SKM-1 treated with dmso at 0.1 percent for 144 hours (cell line): ENCODE measurements around the gene SENP7.
"Not testable (repeated sequence)": the region's sequence is repeated elsewhere in the genome, so short reads cannot be mapped to it uniquely, and the experiment has no call there.

Experiments
- DNase-seq: peaks from one replicate; lab custom pipeline; 2025; ENCODE audit not compliant: unreplicated experiment; lab: John Stamatoyannopoulos, UW

The SENP7 gene

GRCh38 chr3:101529816-101530685 is 17.0 kb upstream of the SENP7 start:
- DNase-seq: no peak

- no peak for DNase-seq
Measured at GRCh38 chr3:101527906-101528305, 14.9 kb upstream of the SENP7 start.

- no peak for DNase-seq
Measured at GRCh38 chr3:101527441-101527840, 14.4 kb upstream of the SENP7 start.

GRCh38 chr3:101521211-101521701 is 8.2 kb upstream of the SENP7 start:
- no peak for DNase-seq

GRCh38 chr3:101519685-101520365 is 6.8 kb upstream of the SENP7 start:
- DNase-seq: no peak

GRCh38 chr3:101518421-101518871 is 5.4 kb upstream of the SENP7 start:
- DNase-seq: no peak

GRCh38 chr3:101513419-101513986 is 491 bp upstream of the SENP7 start:
- DNase-seq: peak; percentile 64

- DNase-seq: no peak
Measured at GRCh38 chr3:101512396-101512645, 691 bp downstream of the SENP7 start.

GRCh38 chr3:101509811-101510210 is 3.2 kb downstream of the SENP7 start:
- DNase-seq: no peak

GRCh38 chr3:101509281-101509680 is 3.7 kb downstream of the SENP7 start:
- DNase-seq: no peak

GRCh38 chr3:101501783-101502182 is 11.2 kb downstream of the SENP7 start:
- DNase-seq: no peak

GRCh38 chr3:101500208-101500607 is 12.8 kb downstream of the SENP7 start:
- no peak for DNase-seq

GRCh38 chr3:101497803-101498202 is 15.2 kb downstream of the SENP7 start:
- no peak for DNase-seq

- no peak for DNase-seq
Measured at GRCh38 chr3:101495552-101495951, 17.5 kb downstream of the SENP7 start.

GRCh38 chr3:101484805-101485620 is 28.0 kb downstream of the SENP7 start:
- no peak for DNase-seq

GRCh38 chr3:101478980-101479379 is 34.0 kb downstream of the SENP7 start:
- DNase-seq: no peak

GRCh38 chr3:101474841-101475552 is 38.0 kb downstream of the SENP7 start:
- not testable (repeated sequence) for DNase-seq

GRCh38 chr3:101468676-101469075 is 44.3 kb downstream of the SENP7 start:
- not testable (repeated sequence) for DNase-seq

GRCh38 chr3:101467310-101467663 is 45.7 kb downstream of the SENP7 start:
- DNase-seq: not testable (repeated sequence)

- DNase-seq: no peak
Measured at GRCh38 chr3:101466465-101467309, 46.3 kb downstream of the SENP7 start.
